GM10266 (cell line): ENCODE results near the gene TRIM6.
"Not testable (repeated sequence)": the region's sequence is repeated elsewhere in the genome, so short reads cannot be mapped to it uniquely, and the experiment has no call there.

Experiments
- DNase-seq: peaks from one replicate; pipeline ENCODE4 v3.0.0; 2012; ENCODE audit errors: extremely low spot score
- TF ChIP-seq, protein P1 (sequence below): IDR thresholded peaks from 2 replicates; pipeline ENCODE4 v1.5.1; 2012; ENCODE audit warnings: mild to moderate bottlenecking, low read depth; ENCODE audit not compliant: control insufficient read depth, insufficient read depth; ENCODE audit errors: missing control alignments

TRIM6 gene

DNA sequence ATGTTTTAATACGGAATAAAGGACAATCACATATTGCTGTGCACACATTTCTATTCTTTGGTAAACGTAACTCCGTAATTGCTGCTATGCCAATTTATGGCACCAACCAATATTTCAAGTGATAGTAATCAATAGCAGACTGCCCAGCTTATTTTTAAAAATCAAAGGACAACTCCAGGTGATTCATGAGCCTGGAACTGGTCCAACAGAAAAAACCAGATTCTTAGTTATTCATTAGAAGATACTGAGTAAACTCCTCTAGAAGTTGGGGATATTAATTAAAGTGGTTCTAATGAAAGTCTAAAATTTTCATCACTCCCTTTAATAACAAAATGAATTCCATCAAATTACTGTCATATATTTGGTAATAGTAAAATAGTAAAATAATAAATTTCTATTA, 38.7 kb upstream of the TRIM6 start:
- TF ChIP-seq, protein P1, sequence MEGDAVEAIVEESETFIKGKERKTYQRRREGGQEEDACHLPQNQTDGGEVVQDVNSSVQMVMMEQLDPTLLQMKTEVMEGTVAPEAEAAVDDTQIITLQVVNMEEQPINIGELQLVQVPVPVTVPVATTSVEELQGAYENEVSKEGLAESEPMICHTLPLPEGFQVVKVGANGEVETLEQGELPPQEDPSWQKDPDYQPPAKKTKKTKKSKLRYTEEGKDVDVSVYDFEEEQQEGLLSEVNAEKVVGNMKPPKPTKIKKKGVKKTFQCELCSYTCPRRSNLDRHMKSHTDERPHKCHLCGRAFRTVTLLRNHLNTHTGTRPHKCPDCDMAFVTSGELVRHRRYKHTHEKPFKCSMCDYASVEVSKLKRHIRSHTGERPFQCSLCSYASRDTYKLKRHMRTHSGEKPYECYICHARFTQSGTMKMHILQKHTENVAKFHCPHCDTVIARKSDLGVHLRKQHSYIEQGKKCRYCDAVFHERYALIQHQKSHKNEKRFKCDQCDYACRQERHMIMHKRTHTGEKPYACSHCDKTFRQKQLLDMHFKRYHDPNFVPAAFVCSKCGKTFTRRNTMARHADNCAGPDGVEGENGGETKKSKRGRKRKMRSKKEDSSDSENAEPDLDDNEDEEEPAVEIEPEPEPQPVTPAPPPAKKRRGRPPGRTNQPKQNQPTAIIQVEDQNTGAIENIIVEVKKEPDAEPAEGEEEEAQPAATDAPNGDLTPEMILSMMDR: no peak
- no peak for DNase-seq

DNA sequence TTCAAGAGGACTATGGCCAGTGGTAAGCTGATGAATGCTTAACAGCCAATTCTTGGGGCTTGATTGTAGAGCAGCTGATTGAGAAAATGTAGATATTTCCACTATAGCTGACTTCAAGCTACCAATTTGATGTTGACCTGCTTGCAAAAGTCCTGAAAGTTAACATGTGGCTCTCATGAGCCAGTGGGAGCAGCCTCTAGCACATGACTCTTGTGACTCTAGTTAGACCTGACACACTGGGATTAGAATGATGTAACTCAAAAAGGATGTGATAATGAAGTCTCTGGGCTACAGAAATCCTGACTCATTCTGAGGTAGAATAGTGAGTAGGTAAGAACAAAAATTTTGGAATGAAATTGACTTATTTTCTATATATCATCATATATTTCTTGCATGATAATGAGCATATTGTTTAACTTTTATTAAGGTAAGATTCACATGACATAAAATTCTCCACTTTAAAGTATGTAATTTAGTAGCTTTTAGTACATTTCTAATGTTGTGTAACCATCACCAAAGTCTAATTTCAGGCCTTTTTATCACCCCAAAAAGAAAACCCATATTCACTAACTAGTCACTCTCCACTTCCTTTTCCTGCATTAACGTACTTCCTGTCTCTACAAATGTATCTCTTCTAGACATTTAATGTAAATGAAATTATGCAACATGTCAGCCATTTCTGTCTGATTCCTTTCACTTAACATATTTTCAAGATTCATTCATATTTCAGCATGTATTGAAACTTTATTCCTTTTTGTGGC, 32.0 kb upstream of the TRIM6 start:
- TF ChIP-seq, protein P1: no peak
- DNase-seq: no peak

GRCh38 chr11:5574654-5575053, 21.8 kb upstream of the TRIM6 start:
- DNase-seq: no peak
- TF ChIP-seq, protein P1: no peak

GRCh38 chr11:5575152-5575551, 21.3 kb upstream of the TRIM6 start:
- DNase-seq: no peak
- TF ChIP-seq, protein P1: no peak

DNA sequence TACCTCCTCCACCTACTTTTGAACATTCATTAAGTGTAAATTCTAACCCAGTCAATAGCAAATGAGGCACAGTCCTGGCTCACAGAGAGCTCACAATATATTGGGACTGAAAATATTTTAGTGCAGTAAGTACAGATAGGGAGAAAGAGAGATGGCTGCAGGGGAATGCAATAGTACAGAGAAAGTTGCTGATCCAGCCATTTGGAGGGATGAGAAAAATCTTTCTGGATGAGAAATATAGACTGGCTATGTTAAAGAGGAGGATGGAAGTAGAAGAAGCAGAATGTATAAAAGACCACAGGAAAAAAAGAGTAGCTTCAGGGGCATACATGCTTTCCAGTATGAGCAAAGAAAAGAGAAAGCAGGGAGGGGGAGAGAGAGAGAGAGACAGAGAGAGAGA, 19.3 kb upstream of the TRIM6 start:
- TF ChIP-seq, protein P1: no peak
- no peak for DNase-seq

DNA sequence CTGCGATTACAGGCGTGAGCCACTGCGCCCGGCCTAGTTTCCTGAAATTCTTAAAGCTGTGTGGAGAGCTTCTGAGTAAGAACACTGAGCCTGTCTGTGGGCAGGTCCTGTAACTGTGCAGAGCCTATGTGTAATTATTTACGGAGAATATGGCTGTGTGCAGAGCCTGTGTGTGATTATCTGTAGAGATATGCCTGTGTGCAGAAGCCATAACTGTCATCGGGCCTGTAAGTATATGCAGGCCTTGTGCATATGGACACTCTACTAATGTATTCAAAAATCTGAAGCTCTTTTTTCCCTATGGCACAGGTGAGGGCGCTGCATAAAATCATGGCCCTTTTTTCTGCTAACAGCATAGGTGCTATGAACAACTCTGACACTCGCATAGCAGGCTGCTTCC, 15.9 kb upstream of the TRIM6 start, which contains the start of gene OR52B6:
OR52B6 (plus strand) TSS at position 301 of the 400 bp plus-strand sequence; CDS start at position 301, 0 bp downstream.
- TF ChIP-seq, protein P1: no peak
- DNase-seq: no peak

GRCh38 chr11:5581014-5581413, 15.4 kb upstream of the TRIM6 start:
- no peak for DNase-seq
- TF ChIP-seq, protein P1: no peak

DNA sequence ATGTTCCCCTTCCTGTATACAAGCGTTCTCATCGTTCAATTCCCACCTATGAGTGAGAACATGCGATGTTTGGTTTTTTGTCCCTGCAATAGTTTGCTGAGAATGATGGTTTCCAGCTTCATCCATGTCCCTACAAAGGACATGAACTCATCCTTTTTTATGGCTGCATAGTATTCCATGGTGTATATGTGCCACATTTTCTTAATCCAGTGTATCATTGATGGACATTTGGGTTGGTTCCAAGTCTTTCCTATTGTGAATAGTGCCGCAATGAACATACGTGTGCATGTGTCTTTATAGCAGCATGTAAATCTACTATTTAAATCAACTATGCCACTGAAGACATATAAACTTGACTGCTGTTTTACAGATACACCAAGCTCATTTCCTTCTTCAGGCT, 12.0 kb upstream of the TRIM6 start:
- not testable (repeated sequence) for DNase-seq

DNA sequence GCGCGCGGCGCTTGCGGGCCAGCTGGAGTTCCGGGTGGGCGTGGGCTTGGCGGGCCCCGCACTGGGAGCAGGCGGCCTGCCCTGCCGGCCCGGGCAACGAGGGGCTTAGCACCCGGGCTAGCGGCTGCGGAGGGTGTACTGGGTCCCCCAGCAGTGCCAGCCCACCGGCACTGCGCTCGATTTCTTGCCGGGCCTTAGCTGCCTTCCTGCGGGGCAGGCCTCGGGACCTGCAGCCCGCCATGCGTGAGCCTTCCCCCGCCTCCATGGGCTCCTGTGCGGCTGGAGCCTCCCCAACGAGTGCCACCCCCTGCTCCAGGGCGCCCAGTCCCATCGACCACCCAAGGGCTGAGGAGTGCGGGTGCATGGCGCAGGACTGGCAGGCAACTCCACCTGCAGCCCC, 6.5 kb upstream of the TRIM6 start:
- DNase-seq: not testable (repeated sequence)
